CD4-positive, alpha-beta T cell (primary cell): ENCODE measurements around the gene CD1B. TPM values are rescaled to one million over a fixed set of nuclear protein-coding genes. Genes with fewer than 3 reads are reported as not detected.
A peak's percentile ranks its signal among the peaks of the same experiment; 100 is the strongest.

Experiments used
- ATAC-seq: fragments of 200-7000 bp; cut with Tn5 transposase; one replicate; pipeline ENCODE4 v1.10.0; 2022; ENCODE audit warnings: mild to moderate bottlenecking; ENCODE audit not compliant: poor library complexity
- CTCF ChIA-PET: fragments of 350-600 bp; sonication (Branson Sonifier 250); formaldehyde crosslinking; loops from one replicate; lab custom pipeline; 2021; ENCODE audit warnings: antibody characterized with exemption, inconsistent platforms; lab: Charles Lee
- POLR2A ChIA-PET: fragments of 350-600 bp; sonication (Branson Sonifier 250); formaldehyde crosslinking; loops from one replicate; lab custom pipeline; 2021; ENCODE audit warnings: antibody characterized with exemption, inconsistent platforms; lab: Charles Lee
- DNase-seq, 14 experiments: peaks; one replicate each; pipeline ENCODE4 v3.0.0-alpha.2; 2013 to 2020; ENCODE audit warnings: mixed read lengths in 2 of 14
- H3K27ac ChIP-seq, 2 donors: one replicate each; pipeline versions ENCODE4 v1.5.1 to v1.7.0; 2013; ENCODE audit warnings: low read length in 2 of 2, low read depth in 1 of 2, mild to moderate bottlenecking in 1 of 2
- H3K27me3 ChIP-seq, 2 experiments: 1 replicate in 1 of 2; 2 replicates in 1 of 2; pipeline versions ENCODE4 v1.6.1 to v1.7.0; 2013; ENCODE audit warnings: low read length in 2 of 2, control low read depth in 1 of 2, mild to moderate bottlenecking in 1 of 2, moderate library complexity in 1 of 2; ENCODE audit not compliant: insufficient read depth in 2 of 2, control insufficient read depth in 1 of 2
- H3K36me3 ChIP-seq: one replicate; pipeline ENCODE4 v1.6.1; 2013; ENCODE audit warnings: low read length, control low read depth; ENCODE audit not compliant: insufficient read depth
- H3K4me1 ChIP-seq: one replicate; pipeline ENCODE4 v1.6.1; 2013; ENCODE audit warnings: low read length, control low read depth; ENCODE audit not compliant: insufficient read depth
- H3K4me3 ChIP-seq: one replicate; pipeline ENCODE4 v1.5.1; 2013; ENCODE audit warnings: mild to moderate bottlenecking, low read length, moderate library complexity
- H3K9me3 ChIP-seq, 2 experiments: 1 replicate in 1 of 2; 2 replicates in 1 of 2; pipeline versions ENCODE4 v1.6.1 to v1.7.0; 2013; ENCODE audit warnings: low read length in 2 of 2, mild to moderate bottlenecking in 2 of 2, control low read depth in 1 of 2, moderate library complexity in 1 of 2; ENCODE audit not compliant: control insufficient read depth in 1 of 2, insufficient read depth in 1 of 2
- H3K27ac Mint-ChIP-seq: one replicate; pipeline ENCODE4 v1.8.0; 2020; ENCODE audit warnings: mixed read lengths
- H3K27me3 Mint-ChIP-seq: one replicate; pipeline ENCODE4 v1.8.0; 2021; ENCODE audit warnings: mixed read lengths
- H3K36me3 Mint-ChIP-seq: one replicate; pipeline ENCODE4 v1.8.0; 2021; ENCODE audit warnings: low read depth, mixed read lengths
- H3K4me1 Mint-ChIP-seq: one replicate; pipeline ENCODE4 v1.8.0; 2021; ENCODE audit warnings: low read depth, mixed read lengths
- H3K4me3 Mint-ChIP-seq: one replicate; pipeline ENCODE4 v1.8.0; 2020; ENCODE audit warnings: mild to moderate bottlenecking, mixed read lengths
- H3K9me3 Mint-ChIP-seq: one replicate; pipeline ENCODE4 v1.8.0; 2020; ENCODE audit warnings: mixed read lengths
- intact Hi-C, 2 experiments: fragments of 100-400 bp; cut with DNase I in 1 of 2; cut with micrococcal nuclease in 1 of 2; formaldehyde crosslinking; loops; one replicate each; pipeline versions ENCODE4 v1.15.1 to v1.9.0; 2023 to 2025; cut with DNase I, micrococcal nuclease
- total RNA-seq, 174 experiments: library from RNA in 2 of 174; stranded (reverse) in 2 of 174; gene quantifications; one replicate each; pipeline ENCODE4 v1.2.3 and lab custom pipeline; 2021 to 2026
- TF ChIP-seq, protein P1 (sequence below): fragments of 200-600 bp; IDR thresholded peaks from one replicate; pipeline ENCODE4 v1.8.0; 2022; ENCODE audit warnings: antibody characterized with exemption, mild to moderate bottlenecking

CD1B gene
- total RNA-seq, 2 experiments from 2014 or later, result not detected

DNA sequence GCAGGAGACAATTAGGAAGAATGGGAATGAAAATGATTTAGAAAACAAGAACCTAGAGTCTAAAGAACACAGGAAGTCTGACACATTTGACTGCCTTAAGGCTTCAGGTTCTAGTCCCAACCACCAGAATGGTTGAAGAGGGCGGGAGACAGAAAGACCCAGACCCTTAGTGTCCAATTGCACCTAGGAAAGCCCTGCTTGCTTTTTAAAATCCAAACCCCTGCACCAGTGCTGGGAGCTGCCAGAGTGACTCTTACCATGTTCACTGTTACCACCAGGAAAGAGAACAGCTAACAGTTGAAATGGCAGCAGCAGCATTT lies 265 bp downstream of the CD1B start:
- peaks cover 0 to 4% of the 10 kb centered on the region in 2 experiments for H3K9me3 ChIP-seq
- no peaks in the 10 kb centered on the region for H3K36me3 ChIP-seq
- H3K4me1 Mint-ChIP-seq, result peaks cover 22% of the 10 kb centered on the region
- intact Hi-C loops, result loop anchor here in 1 of 2 experiments (10.0 kb wide), 1 partner anchor 126 kb away; no protein-coding TSS in a partner anchor
- ChIA-PET POLR2A (no interaction called here), CTCF (no interaction called here)
- H3K27me3 Mint-ChIP-seq, result peaks cover 17% of the 10 kb centered on the region
- no peak for DNase-seq
- H3K36me3 Mint-ChIP-seq, result no peaks in the 10 kb centered on the region
- H3K27ac Mint-ChIP-seq, result no peak overlapping the region
- H3K27ac ChIP-seq, result no peak overlapping the region
- TF ChIP-seq, protein P1, sequence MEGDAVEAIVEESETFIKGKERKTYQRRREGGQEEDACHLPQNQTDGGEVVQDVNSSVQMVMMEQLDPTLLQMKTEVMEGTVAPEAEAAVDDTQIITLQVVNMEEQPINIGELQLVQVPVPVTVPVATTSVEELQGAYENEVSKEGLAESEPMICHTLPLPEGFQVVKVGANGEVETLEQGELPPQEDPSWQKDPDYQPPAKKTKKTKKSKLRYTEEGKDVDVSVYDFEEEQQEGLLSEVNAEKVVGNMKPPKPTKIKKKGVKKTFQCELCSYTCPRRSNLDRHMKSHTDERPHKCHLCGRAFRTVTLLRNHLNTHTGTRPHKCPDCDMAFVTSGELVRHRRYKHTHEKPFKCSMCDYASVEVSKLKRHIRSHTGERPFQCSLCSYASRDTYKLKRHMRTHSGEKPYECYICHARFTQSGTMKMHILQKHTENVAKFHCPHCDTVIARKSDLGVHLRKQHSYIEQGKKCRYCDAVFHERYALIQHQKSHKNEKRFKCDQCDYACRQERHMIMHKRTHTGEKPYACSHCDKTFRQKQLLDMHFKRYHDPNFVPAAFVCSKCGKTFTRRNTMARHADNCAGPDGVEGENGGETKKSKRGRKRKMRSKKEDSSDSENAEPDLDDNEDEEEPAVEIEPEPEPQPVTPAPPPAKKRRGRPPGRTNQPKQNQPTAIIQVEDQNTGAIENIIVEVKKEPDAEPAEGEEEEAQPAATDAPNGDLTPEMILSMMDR, result no peak
- H3K4me1 ChIP-seq, result peaks cover 3% of the 10 kb centered on the region
- peaks cover 0 to 17% of the 10 kb centered on the region in 2 experiments for H3K27me3 ChIP-seq
- H3K4me3 Mint-ChIP-seq, result no peak overlapping the region
- no peak overlapping the region for H3K4me3 ChIP-seq
- H3K9me3 Mint-ChIP-seq, result no peaks in the 10 kb centered on the region
- no peak for ATAC-seq

DNA sequence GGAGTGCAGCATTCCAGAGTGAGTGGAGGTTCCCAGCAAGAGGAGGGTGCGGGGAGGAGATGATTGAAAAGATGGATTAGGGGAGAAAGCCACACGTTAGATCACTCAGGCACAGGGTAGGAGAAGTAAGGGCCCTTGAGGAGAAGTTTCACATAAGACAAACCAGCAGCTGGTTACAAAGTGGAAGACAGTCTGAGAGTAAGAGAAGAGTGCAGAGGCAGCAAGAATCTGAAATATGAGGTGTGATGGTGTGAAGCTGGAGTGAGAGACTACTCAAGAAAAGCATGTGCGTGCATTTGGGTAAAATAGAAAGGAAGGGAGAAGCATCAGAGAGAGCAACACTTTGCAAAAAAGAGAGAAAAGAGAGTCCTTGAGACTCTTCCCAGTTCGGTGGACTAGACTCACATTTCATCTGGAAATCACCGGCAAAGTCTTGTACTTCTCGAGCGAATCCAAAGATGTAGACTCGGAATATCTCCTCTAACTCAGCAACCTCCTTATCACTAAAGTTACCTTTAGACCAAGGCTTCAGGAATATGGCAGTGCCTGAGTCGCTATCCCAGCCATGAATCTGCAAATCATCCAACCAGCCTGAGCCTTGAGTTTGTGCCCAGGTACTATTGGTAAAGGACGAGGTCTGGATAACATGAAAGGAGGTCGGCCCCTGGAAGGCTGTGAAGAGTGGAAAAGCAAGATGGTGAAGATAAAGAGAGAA lies 783 bp downstream of the CD1B start:
- DNase-seq, result no peak
- Mint-ChIP-seq H3K4me3 (no peak overlapping the region), H3K9me3 (no peaks in the 10 kb centered on the region), H3K36me3 (no peaks in the 10 kb centered on the region), H3K4me1 (peaks cover 22% of the 10 kb centered on the region), H3K27ac (no peak overlapping the region), H3K27me3 (peaks cover 17% of the 10 kb centered on the region)
- no peak overlapping the region for H3K27ac ChIP-seq
- ATAC-seq, result no peak
- no peak overlapping the region for H3K4me3 ChIP-seq
- ChIA-PET POLR2A (no interaction called here), CTCF (interaction anchor here (1.0 kb wide), 1 partner anchor 126 kb away, joined by 3 read pairs; no protein-coding TSS in a partner anchor)
- peaks cover 0 to 17% of the 10 kb centered on the region in 2 experiments for H3K27me3 ChIP-seq
- H3K9me3 ChIP-seq, result peaks cover 0 to under 1% of the 10 kb centered on the region in 2 experiments
- peaks cover 2% of the 10 kb centered on the region for H3K4me1 ChIP-seq
- TF ChIP-seq, protein P1, result no peak
- H3K36me3 ChIP-seq, result no peaks in the 10 kb centered on the region
- intact Hi-C loops, result loop anchor here in 1 of 2 experiments (10.0 kb wide), 1 partner anchor 126 kb away; no protein-coding TSS in a partner anchor

DNA sequence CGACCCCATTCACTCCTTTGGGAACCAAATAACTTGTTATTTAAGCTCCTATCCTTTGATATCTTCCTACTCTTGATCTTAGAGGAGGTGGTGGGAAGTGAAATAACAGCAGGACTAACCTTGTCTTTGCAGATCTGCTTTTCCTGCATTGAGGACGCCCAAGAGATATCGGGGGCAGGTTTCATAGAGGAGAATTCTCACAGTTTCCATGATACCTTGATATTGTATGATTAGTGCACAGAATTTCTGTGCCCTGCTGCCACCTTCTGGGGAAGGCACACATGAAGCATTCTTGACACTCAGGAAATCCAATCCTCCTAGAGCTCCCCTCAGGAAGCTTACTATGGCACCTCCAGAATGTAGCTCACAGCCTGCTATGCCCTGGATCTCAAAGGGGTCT lies 1.6 kb downstream of the CD1B start:
- H3K4me1 Mint-ChIP-seq, result peaks cover 16% of the 10 kb centered on the region
- H3K4me3 Mint-ChIP-seq, result no peak overlapping the region
- POLR2A ChIA-PET, result no interaction called here
- no peak overlapping the region for H3K27ac Mint-ChIP-seq
- Histone ChIP-seq H3K27me3 (peaks cover 0 to 17% of the 10 kb centered on the region in 2 experiments), H3K9me3 (no peaks in the 10 kb centered on the region), H3K4me3 (no peak overlapping the region), H3K4me1 (peaks cover 2% of the 10 kb centered on the region), H3K36me3 (no peaks in the 10 kb centered on the region), H3K27ac (no peak overlapping the region)
- H3K36me3 Mint-ChIP-seq, result no peaks in the 10 kb centered on the region
- CTCF ChIA-PET, result interaction anchor here (1.0 kb wide), 1 partner anchor 125 kb away, joined by 3 read pairs; no protein-coding TSS in a partner anchor
- ATAC-seq (no peak), DNase-seq (peak in 4 of 14 experiments; percentile 13 to 35 (median 20))
- intact Hi-C loops, result loop anchor here in 1 of 2 experiments (10.0 kb wide), 1 partner anchor 125 kb away; no protein-coding TSS in a partner anchor
- TF ChIP-seq, protein P1, result peak; percentile 14
- no peaks in the 10 kb centered on the region for H3K9me3 Mint-ChIP-seq
- H3K27me3 Mint-ChIP-seq, result peaks cover 17% of the 10 kb centered on the region
